HG03354 (cell line): ENCODE data around the gene SETD2.

Experiments
- ATAC-seq: cut with Tn5 transposase; IDR thresholded peaks from one replicate; pipeline ENCODE4 v1.9.1; 2021; ENCODE audit warnings: mild to moderate bottlenecking; ENCODE audit not compliant: unreplicated experiment, poor library complexity, severe bottlenecking

The SETD2 gene

GRCh38 chr3:47002171-47003055 is 161.5 kb downstream of the SETD2 start:
- ATAC-seq, result no peak

GRCh38 chr3:47001731-47002170 is 162.2 kb downstream of the SETD2 start:
- no peak for ATAC-seq

GRCh38 chr3:47000922-47001730 is 162.8 kb downstream of the SETD2 start:
- no peak for ATAC-seq

GRCh38 chr3:47000198-47000815 is 163.6 kb downstream of the SETD2 start:
- no peak for ATAC-seq

- ATAC-seq, result no peak
Measured at GRCh38 chr3:46999516-47000197, 164.3 kb downstream of the SETD2 start.

GRCh38 chr3:46998852-46999515 is 164.9 kb downstream of the SETD2 start:
- ATAC-seq, result no peak

- ATAC-seq, result no peak
Measured at GRCh38 chr3:46998121-46998851, 165.6 kb downstream of the SETD2 start.

GRCh38 chr3:46997453-46998091 is 166.3 kb downstream of the SETD2 start:
- no peak for ATAC-seq

GRCh38 chr3:46996689-46997452 is 167.0 kb downstream of the SETD2 start:
- no peak for ATAC-seq

- no peak for ATAC-seq
Measured at GRCh38 chr3:46995901-46996562, 167.9 kb downstream of the SETD2 start.

GRCh38 chr3:46994801-46995731 is 168.8 kb downstream of the SETD2 start:
- no peak for ATAC-seq

- no peak for ATAC-seq
Measured at GRCh38 chr3:46993986-46994385, 169.9 kb downstream of the SETD2 start.

GRCh38 chr3:46993292-46993691 is 170.6 kb downstream of the SETD2 start:
- ATAC-seq, result no peak

GRCh38 chr3:46992231-46992630 is 171.7 kb downstream of the SETD2 start:
- no peak for ATAC-seq

GRCh38 chr3:46991406-46992165 is 172.3 kb downstream of the SETD2 start:
- no peak for ATAC-seq
